ENCODE data around the gene CDC42. TPM values are rescaled to one million over a fixed set of nuclear protein-coding genes. Genes with fewer than 3 reads are reported as not detected.
"Not testable (repeated sequence)": the region's sequence is repeated elsewhere in the genome, so short reads cannot be mapped to it uniquely, and the experiment has no call there.

Gene CDC42
- total RNA-seq, 5 donors from 2014 or later (not counting 1 experiment from before 2014, with no cell fraction given), result 181 to 348 (median 192) TPM

- no CpG with 5 or more reads among the region's 11 CpGs for WGBS (ENCODE audit: insufficient coverage)
- H3K4me1 Mint-ChIP-seq; H3K4me1 ChIP-seq (ENCODE audit: control insufficient read depth in 1 of 2, extremely low read depth in 1 of 2, insufficient read depth in 2 of 2, low read length in 2 of 2); H3K9me3 Mint-ChIP-seq; H3K9me3 ChIP-seq; CTCF ChIA-PET; H3K36me3 Mint-ChIP-seq; H3K36me3 ChIP-seq (ENCODE audit: control insufficient read depth in 2 of 2, extremely low read depth in 1 of 2, insufficient read depth in 1 of 2, low read length in 1 of 2); H3K27ac Mint-ChIP-seq; H3K27me3 Mint-ChIP-seq; H3K27me3 ChIP-seq (replicated peaks in 1 of 2; ENCODE audit: control insufficient read depth in 2 of 2, extremely low read depth in 1 of 2, insufficient read depth in 2 of 2, low read length in 1 of 2); H3K4me3 Mint-ChIP-seq; ATAC-seq (replicated peaks in 1 of 4); H3K4me3 ChIP-seq (ENCODE audit: control insufficient read depth in 1 of 2, extremely low read depth in 1 of 2, low read length in 1 of 2); H3K27ac ChIP-seq (ENCODE audit: low read length); DNase-seq: not testable (repeated sequence)
- POLR2A ChIA-PET, result interaction anchor here in 1 of 2 donors (0.7 kb wide), 1 partner anchor 12 kb away, joined by 4 read pairs; no protein-coding TSS in a partner anchor
These were observed 42.9 kb upstream of the CDC42 start for GRCh38 chr1:22009566-22009965.

- H3K27ac Mint-ChIP-seq; H3K4me3 Mint-ChIP-seq; H3K27me3 ChIP-seq (replicated peaks in 1 of 2; ENCODE audit: control insufficient read depth in 2 of 2, extremely low read depth in 1 of 2, insufficient read depth in 2 of 2, low read length in 1 of 2); CTCF ChIA-PET; H3K4me1 ChIP-seq (ENCODE audit: control insufficient read depth in 1 of 2, extremely low read depth in 1 of 2, insufficient read depth in 2 of 2, low read length in 2 of 2); H3K36me3 Mint-ChIP-seq; H3K9me3 ChIP-seq; H3K4me1 Mint-ChIP-seq; H3K27ac ChIP-seq (ENCODE audit: low read length); POLR2A ChIA-PET; H3K27me3 Mint-ChIP-seq; ATAC-seq (replicated peaks in 1 of 4); H3K4me3 ChIP-seq (ENCODE audit: control insufficient read depth in 1 of 2, extremely low read depth in 1 of 2, low read length in 1 of 2); DNase-seq; H3K9me3 Mint-ChIP-seq; H3K36me3 ChIP-seq (ENCODE audit: control insufficient read depth in 2 of 2, extremely low read depth in 1 of 2, insufficient read depth in 1 of 2, low read length in 1 of 2): not testable (repeated sequence)
- no CpG with 5 or more reads among the region's 4 CpGs for WGBS (ENCODE audit: insufficient coverage)
These were observed 39.8 kb upstream of the CDC42 start for GRCh38 chr1:22012752-22013151.

GRCh38 chr1:22014575-22015206 lies 37.8 kb upstream of the CDC42 start:
- ATAC-seq (replicated peaks in 1 of 4); H3K27me3 ChIP-seq (replicated peaks in 1 of 2; ENCODE audit: control insufficient read depth in 2 of 2, extremely low read depth in 1 of 2, insufficient read depth in 2 of 2, low read length in 1 of 2); H3K27ac ChIP-seq (ENCODE audit: low read length); H3K36me3 ChIP-seq (ENCODE audit: control insufficient read depth in 2 of 2, extremely low read depth in 1 of 2, insufficient read depth in 1 of 2, low read length in 1 of 2); H3K36me3 Mint-ChIP-seq; H3K4me3 Mint-ChIP-seq; DNase-seq; H3K9me3 ChIP-seq; H3K9me3 Mint-ChIP-seq; H3K27ac Mint-ChIP-seq; H3K4me3 ChIP-seq (ENCODE audit: control insufficient read depth in 1 of 2, extremely low read depth in 1 of 2, low read length in 1 of 2); CTCF ChIA-PET; H3K27me3 Mint-ChIP-seq; POLR2A ChIA-PET: not testable (repeated sequence)
- WGBS (ENCODE audit: insufficient coverage), result 92% methylated on average over 3 of the region's 13 CpGs
- H3K4me1 ChIP-seq (ENCODE audit: control insufficient read depth in 1 of 2, extremely low read depth in 1 of 2, insufficient read depth in 2 of 2, low read length in 2 of 2), result peaks cover 11 to 15% of the 10 kb centered on the region in 2 experiments
- peaks cover 14 to 16% (median 15%) of the 10 kb centered on the region in 3 donors for H3K4me1 Mint-ChIP-seq

GRCh38 chr1:22018583-22019559 lies 33.6 kb upstream of the CDC42 start:
- DNase-seq, result peak; percentile 16 to 80 (median 58)
- H3K9me3 ChIP-seq, result no peaks in the 10 kb centered on the region
- peak overlapping the region; percentile 85 for H3K27ac ChIP-seq (ENCODE audit: low read length)
- H3K9me3 Mint-ChIP-seq, result no peaks in the 10 kb centered on the region
- peaks cover 13 to 30% of the 10 kb centered on the region in 2 experiments for H3K4me1 ChIP-seq (ENCODE audit: control insufficient read depth in 1 of 2, extremely low read depth in 1 of 2, insufficient read depth in 2 of 2, low read length in 2 of 2)
- CTCF ChIA-PET, result interaction anchor here in 1 of 2 donors (0.6 to 1.6 kb wide), 2 partner anchors 20 to 82 kb away, joined by 3 to 4 read pairs; no protein-coding TSS in a partner anchor
- peaks cover 28 to 38% (median 29%) of the 10 kb centered on the region in 3 donors for H3K4me1 Mint-ChIP-seq
- POLR2A ChIA-PET, result interaction anchor here in 1 of 2 donors (0.7 to 1.0 kb wide), 2 partner anchors 34 to 1947 kb away, joined by 3 to 5 read pairs; partner anchors contain the start of gene CDC42
- H3K4me3 Mint-ChIP-seq, result peak overlapping the region; percentile 5 to 22 (median 14)
- no peaks in the 10 kb centered on the region for H3K36me3 Mint-ChIP-seq
- H3K36me3 ChIP-seq (ENCODE audit: control insufficient read depth in 2 of 2, extremely low read depth in 1 of 2, insufficient read depth in 1 of 2, low read length in 1 of 2), result no peaks in the 10 kb centered on the region
- H3K4me3 ChIP-seq (ENCODE audit: control insufficient read depth in 1 of 2, extremely low read depth in 1 of 2, low read length in 1 of 2), result no peak overlapping the region
- peak overlapping the region; percentile 88 to 89 for H3K27ac Mint-ChIP-seq
- H3K27me3 Mint-ChIP-seq, result no peaks in the 10 kb centered on the region
- no peaks in the 10 kb centered on the region for H3K27me3 ChIP-seq (replicated peaks in 1 of 2; ENCODE audit: control insufficient read depth in 2 of 2, extremely low read depth in 1 of 2, insufficient read depth in 2 of 2, low read length in 1 of 2)
- peak; percentile 97 to 99 (median 98) for ATAC-seq (replicated peaks in 1 of 4)
- 58% methylated on average over 4 of the region's 10 CpGs for WGBS (ENCODE audit: insufficient coverage)

- Histone ChIP-seq H3K4me1 (ENCODE audit: control insufficient read depth in 1 of 2, extremely low read depth in 1 of 2, insufficient read depth in 2 of 2, low read length in 2 of 2) (peaks cover 16 to 46% of the 10 kb centered on the region in 2 experiments), H3K9me3 (no peaks in the 10 kb centered on the region), H3K27ac (ENCODE audit: low read length) (no peak overlapping the region), H3K4me3 (ENCODE audit: control insufficient read depth in 1 of 2, extremely low read depth in 1 of 2, low read length in 1 of 2) (no peak overlapping the region), H3K27me3 (replicated peaks in 1 of 2; ENCODE audit: control insufficient read depth in 2 of 2, extremely low read depth in 1 of 2, insufficient read depth in 2 of 2, low read length in 1 of 2) (no peaks in the 10 kb centered on the region), H3K36me3 (ENCODE audit: control insufficient read depth in 2 of 2, extremely low read depth in 1 of 2, insufficient read depth in 1 of 2, low read length in 1 of 2) (no peaks in the 10 kb centered on the region)
- CTCF ChIA-PET, result interaction anchor here in 1 of 2 donors (0.6 to 0.7 kb wide), 2 partner anchors 1324 to 1592 kb away, joined by 3 to 6 read pairs; no protein-coding TSS in a partner anchor
- ATAC-seq (replicated peaks in 1 of 4), result no peak
- no peak for DNase-seq
- POLR2A ChIA-PET, result interaction anchor here in 1 of 2 donors (0.6 kb wide), 1 partner anchor 38 kb away, joined by 4 read pairs; no protein-coding TSS in a partner anchor
- no peak overlapping the region for H3K4me3 Mint-ChIP-seq
- H3K4me1 Mint-ChIP-seq, result peaks cover 37 to 52% (median 46%) of the 10 kb centered on the region in 3 donors
- H3K27me3 Mint-ChIP-seq, result no peaks in the 10 kb centered on the region
- no CpG with 5 or more reads among the region's 6 CpGs for WGBS (ENCODE audit: insufficient coverage)
- H3K27ac Mint-ChIP-seq, result peak overlapping the region in 1 of 2 donors; percentile 44
- no peaks in the 10 kb centered on the region for H3K36me3 Mint-ChIP-seq
- H3K9me3 Mint-ChIP-seq, result no peaks in the 10 kb centered on the region
These were observed 31.4 kb upstream of the CDC42 start for GRCh38 chr1:22021061-22021460.

All from T-cell (primary cell).